ENCODE measurements around the gene CMSS1. TPM values are rescaled to one million over a fixed set of nuclear protein-coding genes. Genes with fewer than 3 reads are reported as not detected.

Gene CMSS1
- total RNA-seq, 4 donors from 2014 or later: 9.2 to 18.5 (median 12.9) TPM

- Histone ChIP-seq H3K9me3 (no peaks in the 10 kb centered on the region), H3K4me1 (peaks cover 0 to 8% (median 0%) of the 10 kb centered on the region in 3 donors), H3K27ac (no peak overlapping the region), H3K36me3 (no peaks in the 10 kb centered on the region), H3K27me3 (no peaks in the 10 kb centered on the region), H3K4me3 (no peak overlapping the region)
- intact Hi-C loops (cut with DNase I): no loop called here
- DNase-seq: no peak
- TF ChIP-seq POLR2A (IDR thresholded peaks at IDR 0.05): no peak
- TF ChIP-seq CTCF (IDR thresholded peaks at IDR 0.05): no peak
- 57 to 70% methylated on average over 5 to 7 of the region's 7 CpGs for WGBS, 2 donors
Measured at GRCh38 chr3:100113723-100114412, 296.2 kb downstream of the CMSS1 start.

GRCh38 chr3:100114413-100115030, 296.9 kb downstream of the CMSS1 start, which contains the start of gene FILIP1L:
TSS of gene FILIP1L (minus strand) at chr3:100114501.
- H3K4me1 ChIP-seq: peaks cover 0 to 8% (median 0%) of the 10 kb centered on the region in 3 donors
- DNase-seq: no peak
- WGBS, 2 donors: 60% methylated on average over 4 to 6 of the region's 7 CpGs
- no peak within 1 kb of the TSS for H3K4me3 ChIP-seq
- H3K27ac ChIP-seq: no peak within 1 kb of the TSS
- intact Hi-C loops (cut with DNase I): no loop called here
- no peaks in the 10 kb centered on the region for H3K27me3 ChIP-seq
- TF ChIP-seq CTCF (IDR thresholded peaks at IDR 0.05) (no peak), POLR2A (IDR thresholded peaks at IDR 0.05) (no peak)
- H3K36me3 ChIP-seq: no peaks in the 10 kb centered on the region
- no peaks in the 10 kb centered on the region for H3K9me3 ChIP-seq

DNA sequence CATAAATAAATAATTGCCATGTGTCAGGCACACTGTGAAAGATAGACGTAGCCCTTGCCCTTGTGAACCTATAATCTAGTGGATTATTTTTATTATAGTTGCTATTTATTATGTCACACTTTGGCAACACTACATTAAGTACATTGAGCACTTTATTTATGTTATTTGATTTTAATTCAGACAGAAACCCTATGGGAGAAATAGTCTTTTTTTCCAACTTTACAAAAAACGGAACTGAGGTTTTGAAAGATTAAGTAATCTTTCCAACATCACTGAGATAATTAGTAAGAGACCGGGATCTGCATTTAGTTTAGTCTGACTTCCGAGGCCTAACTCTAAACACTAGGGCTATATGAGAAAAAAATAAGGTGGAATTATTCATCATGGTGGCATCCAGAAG, 299.4 kb downstream of the CMSS1 start:
- Histone ChIP-seq H3K9me3 (no peaks in the 10 kb centered on the region), H3K27ac (no peak overlapping the region), H3K27me3 (no peaks in the 10 kb centered on the region), H3K4me1 (peaks cover 0 to 8% (median 0%) of the 10 kb centered on the region in 3 donors), H3K36me3 (no peaks in the 10 kb centered on the region), H3K4me3 (no peak overlapping the region)
- intact Hi-C loops (cut with DNase I): no loop called here
- 74 to 89% methylated on average over 4 of the region's 4 CpGs for WGBS, 2 donors
- DNase-seq: no peak
- TF ChIP-seq POLR2A (IDR thresholded peaks at IDR 0.05) (no peak), CTCF (IDR thresholded peaks at IDR 0.05) (no peak)

DNA sequence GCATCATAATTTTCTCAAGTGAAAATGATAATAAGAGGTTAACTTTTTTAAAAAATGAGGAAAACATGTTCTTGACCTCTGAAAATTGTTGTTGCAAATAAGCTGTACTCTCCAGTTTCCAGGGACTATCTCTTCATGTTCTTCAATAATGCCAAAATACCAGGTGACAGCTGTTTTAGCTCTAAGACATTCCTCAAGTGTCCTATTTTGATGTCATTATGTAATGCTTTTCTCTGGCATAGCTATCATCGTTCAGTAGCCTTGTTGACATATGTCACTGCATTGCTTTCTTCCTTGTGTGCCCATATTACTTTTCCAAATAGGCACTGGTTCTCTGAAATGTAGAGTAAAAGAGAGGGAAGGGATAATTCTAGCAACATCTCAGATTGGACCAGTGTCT, 302.4 kb downstream of the CMSS1 start:
- intact Hi-C loops (cut with DNase I): no loop called here
- TF ChIP-seq CTCF (IDR thresholded peaks at IDR 0.05) (no peak), POLR2A (IDR thresholded peaks at IDR 0.05) (no peak)
- H3K4me1 ChIP-seq: no peaks in the 10 kb centered on the region
- H3K36me3 ChIP-seq: no peaks in the 10 kb centered on the region
- no peak overlapping the region for H3K4me3 ChIP-seq
- no peaks in the 10 kb centered on the region for H3K9me3 ChIP-seq
- no peaks in the 10 kb centered on the region for H3K27me3 ChIP-seq
- no peak overlapping the region for H3K27ac ChIP-seq
- 53 to 58% methylated on average over 1 of the region's 1 CpG for WGBS, 2 donors
- DNase-seq: no peak

GRCh38 chr3:100120693-100121092, 303.0 kb downstream of the CMSS1 start:
- no peaks in the 10 kb centered on the region for H3K9me3 ChIP-seq
- H3K27ac ChIP-seq: no peak overlapping the region
- intact Hi-C loops (cut with DNase I): no loop called here
- peaks cover 0 to 4% (median 0%) of the 10 kb centered on the region in 3 donors for H3K4me1 ChIP-seq
- TF ChIP-seq POLR2A (IDR thresholded peaks at IDR 0.05): no peak
- TF ChIP-seq CTCF (IDR thresholded peaks at IDR 0.05): no peak
- DNase-seq: no peak
- no peaks in the 10 kb centered on the region for H3K36me3 ChIP-seq
- no peaks in the 10 kb centered on the region for H3K27me3 ChIP-seq
- WGBS, 2 donors: 91 to 94% methylated on average over 4 to 5 of the region's 5 CpGs
- H3K4me3 ChIP-seq: no peak overlapping the region
